GM12878 (cell line): ENCODE data around the gene NELFB. TPM values are rescaled to one million over a fixed set of nuclear protein-coding genes. Genes with fewer than 3 reads are reported as not detected.

Experiments used
- HDAC6 ChIP-seq: fragments of 200-600 bp; sonication (generic); IDR thresholded peaks from one replicate; pipeline ENCODE4 v1.8.0; 2017; ENCODE audit warnings: antibody characterized with exemption; ENCODE audit not compliant: unreplicated experiment
- JUND ChIP-seq: IDR thresholded peaks from 2 replicates; pipeline ENCODE4 v1.6.1; 2012; ENCODE audit warnings: low read depth, mild to moderate bottlenecking, low read length, improper control_type of control experiment, moderate library complexity
- MTA3 ChIP-seq: IDR thresholded peaks from 2 replicates; pipeline ENCODE4 v1.6.1; 2012; ENCODE audit warnings: low read length, inconsistent platforms, borderline replicate concordance
- MXI1 ChIP-seq: fragments of 150-350 bp; IDR thresholded peaks from 2 replicates; pipeline ENCODE4 v1.6.1; 2011; ENCODE audit warnings: low read depth, mild to moderate bottlenecking, inconsistent platforms, low read length, improper control_type of control experiment
- MYB ChIP-seq: fragments of 150-350 bp; IDR thresholded peaks from 2 replicates; pipeline ENCODE4 v1.6.1; 2014; ENCODE audit warnings: mild to moderate bottlenecking, low read depth, low read length, borderline replicate concordance
- NFYA ChIP-seq: IDR thresholded peaks from 2 replicates; pipeline ENCODE4 v1.6.1; 2011; ENCODE audit warnings: low read depth, mild to moderate bottlenecking, low read length, improper control_type of control experiment, borderline replicate concordance
- NR2C1 ChIP-seq: fragments of 450-650 bp; IDR thresholded peaks from 2 replicates; pipeline ENCODE4 v1.6.1; 2017; ENCODE audit warnings: antibody characterized with exemption, mild to moderate bottlenecking, moderate library complexity
- RAD21 ChIP-seq: IDR thresholded peaks from 2 replicates; pipeline ENCODE4 v1.6.1; 2011; ENCODE audit warnings: mild to moderate bottlenecking, low read depth, low read length, moderate library complexity; ENCODE audit not compliant: insufficient read depth
- SREBF1 ChIP-seq: IDR thresholded peaks from 2 replicates; pipeline ENCODE4 v1.6.1; 2012; ENCODE audit warnings: mild to moderate bottlenecking, low read length
- SUZ12 ChIP-seq: fragments of 200-600 bp; sonication (generic); IDR thresholded peaks from one replicate; pipeline ENCODE4 v1.6.1; 2018; ENCODE audit warnings: antibody characterized with exemption, mild to moderate bottlenecking; ENCODE audit not compliant: unreplicated experiment
- TARDBP ChIP-seq: IDR thresholded peaks from 2 replicates; pipeline ENCODE4 v1.6.1; 2016; ENCODE audit warnings: borderline replicate concordance
- YY1 ChIP-seq: IDR thresholded peaks from 2 replicates; pipeline ENCODE4 v1.6.1; 2011; ENCODE audit warnings: low read depth, mild to moderate bottlenecking, low read length
- ZBED1 ChIP-seq: IDR thresholded peaks from 2 replicates; pipeline ENCODE4 v1.6.1; 2016; ENCODE audit warnings: borderline replicate concordance
- ZNF217 ChIP-seq: fragments of 450-650 bp; IDR thresholded peaks from 2 replicates; pipeline ENCODE4 v1.6.1; 2017; ENCODE audit warnings: antibody characterized with exemption, mild to moderate bottlenecking
- ZNF24 ChIP-seq: fragments of 450-650 bp; IDR thresholded peaks from 2 replicates; pipeline ENCODE4 v1.6.1; 2017; ENCODE audit warnings: antibody characterized with exemption, mild to moderate bottlenecking
- ZNF274 ChIP-seq: IDR thresholded peaks from one replicate; pipeline ENCODE4 v1.8.0; 2011; ENCODE audit not compliant: insufficient read length, insufficient read depth
- ZSCAN29 ChIP-seq: fragments of 450-650 bp; IDR thresholded peaks from 2 replicates; pipeline ENCODE4 v1.6.1; 2017; ENCODE audit warnings: mild to moderate bottlenecking, moderate library complexity
- ZZZ3 ChIP-seq: IDR thresholded peaks from 2 replicates; pipeline ENCODE4 v1.6.1; 2011; ENCODE audit warnings: low read depth; ENCODE audit not compliant: control insufficient read depth, insufficient read length
- polyA plus RNA-seq, 11 experiments: library from polyadenylated mRNA; depleted of rRNA in 4 of 11; unstranded in 6 of 11; stranded (reverse) in 5 of 11; fragments of >200 nt; fragmentation: Nextera tagmentation in 4 of 11; fragmentation: Illumina TruSeq in 1 of 11; extraction: Ambion mirVana in 4 of 11; extraction: Trizol in 1 of 11; gene quantifications; 1 replicate in 1 of 11; 2 replicates in 10 of 11; pipeline versions ENCODE4 v1.2.1 to v1.2.3, GENCODE V29; 2011 to 2016; ENCODE audit warnings: inconsistent platforms in 2 of 11, missing spikeins in 2 of 11, low read depth in 1 of 11
- total RNA-seq, 4 experiments: library from RNA; depleted of rRNA in 3 of 4; stranded (reverse); fragments of >200 nt in 3 of 4; fragmentation: Illumina TruSeq in 1 of 4; extraction: Trizol in 1 of 4; gene quantifications; 2 replicates each; pipeline versions ENCODE4 v1.2.1 to v1.2.3, GENCODE V29; 2013 to 2021
- TF ChIP-seq, protein P1 (sequence below): fragments of 450-650 bp; IDR thresholded peaks from 2 replicates; pipeline ENCODE4 v1.6.1; 2016; ENCODE audit warnings: mild to moderate bottlenecking, moderate library complexity, borderline replicate concordance
- TF ChIP-seq, protein P2 (sequence below): fragments of 450-650 bp; IDR thresholded peaks from 2 replicates; pipeline ENCODE4 v1.6.1; 2014; ENCODE audit warnings: mild to moderate bottlenecking
- TF ChIP-seq, protein P3 (sequence below): IDR thresholded peaks from 2 replicates; pipeline ENCODE4 v1.6.1; 2011; ENCODE audit warnings: low read depth, low read length, improper control_type of control experiment, borderline replicate concordance
- TF ChIP-seq, protein P4 (sequence below): fragments of 450-650 bp; IDR thresholded peaks from 2 replicates; pipeline ENCODE4 v1.6.1; 2016; ENCODE audit warnings: mild to moderate bottlenecking
- TF ChIP-seq, protein P5 (sequence below): IDR thresholded peaks from 2 replicates; pipeline ENCODE4 v1.6.1; 2012; ENCODE audit warnings: low read depth, low read length, improper control_type of control experiment

The NELFB gene
- total and polyA plus RNA-seq, 10 of the 15 experiments (the other 5 are each of a cell fraction or from before 2014, with no cell fraction given), result 0.19 to 63.4 (median 30.9) TPM

DNA sequence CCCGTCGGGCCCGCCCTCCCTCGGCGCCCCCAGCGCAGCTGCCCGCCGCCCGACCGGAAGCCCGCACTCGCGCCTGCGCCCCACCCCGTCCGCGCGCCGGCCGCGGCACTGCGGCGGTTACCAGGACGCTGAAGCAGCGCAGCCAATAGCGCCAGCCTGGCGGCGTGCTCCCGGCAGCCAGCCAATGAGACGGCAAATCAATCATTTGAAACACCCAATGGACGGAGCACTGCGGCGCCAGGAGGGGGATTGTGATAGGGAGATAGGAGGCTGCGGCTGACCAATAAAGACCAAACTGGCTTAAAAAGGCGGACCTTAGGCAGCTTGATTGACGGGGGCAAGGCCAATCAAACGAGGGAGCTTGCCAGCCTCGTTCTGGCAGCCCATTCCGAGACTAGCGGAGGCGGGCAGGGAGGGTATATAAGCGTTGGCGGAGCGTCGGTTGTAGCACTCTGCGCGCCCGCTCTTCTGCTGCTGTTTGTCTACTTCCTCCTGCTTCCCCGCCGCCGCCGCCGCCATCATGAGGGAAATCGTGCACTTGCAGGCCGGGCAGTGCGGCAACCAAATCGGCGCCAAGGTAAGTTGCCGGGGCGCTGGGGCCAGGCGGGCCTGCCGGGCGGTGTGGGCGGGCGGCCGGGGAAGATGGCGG lies 14.2 kb upstream of the NELFB start, which contains the start of gene TUBB4B (continued):
- TF ChIP-seq ZZZ3, result no peak
- peak; percentile 80; the same call in 1 of the 2 replicates for TF ChIP-seq ZBED1
- no peak for TF ChIP-seq ZNF217
- TF ChIP-seq, protein P1, sequence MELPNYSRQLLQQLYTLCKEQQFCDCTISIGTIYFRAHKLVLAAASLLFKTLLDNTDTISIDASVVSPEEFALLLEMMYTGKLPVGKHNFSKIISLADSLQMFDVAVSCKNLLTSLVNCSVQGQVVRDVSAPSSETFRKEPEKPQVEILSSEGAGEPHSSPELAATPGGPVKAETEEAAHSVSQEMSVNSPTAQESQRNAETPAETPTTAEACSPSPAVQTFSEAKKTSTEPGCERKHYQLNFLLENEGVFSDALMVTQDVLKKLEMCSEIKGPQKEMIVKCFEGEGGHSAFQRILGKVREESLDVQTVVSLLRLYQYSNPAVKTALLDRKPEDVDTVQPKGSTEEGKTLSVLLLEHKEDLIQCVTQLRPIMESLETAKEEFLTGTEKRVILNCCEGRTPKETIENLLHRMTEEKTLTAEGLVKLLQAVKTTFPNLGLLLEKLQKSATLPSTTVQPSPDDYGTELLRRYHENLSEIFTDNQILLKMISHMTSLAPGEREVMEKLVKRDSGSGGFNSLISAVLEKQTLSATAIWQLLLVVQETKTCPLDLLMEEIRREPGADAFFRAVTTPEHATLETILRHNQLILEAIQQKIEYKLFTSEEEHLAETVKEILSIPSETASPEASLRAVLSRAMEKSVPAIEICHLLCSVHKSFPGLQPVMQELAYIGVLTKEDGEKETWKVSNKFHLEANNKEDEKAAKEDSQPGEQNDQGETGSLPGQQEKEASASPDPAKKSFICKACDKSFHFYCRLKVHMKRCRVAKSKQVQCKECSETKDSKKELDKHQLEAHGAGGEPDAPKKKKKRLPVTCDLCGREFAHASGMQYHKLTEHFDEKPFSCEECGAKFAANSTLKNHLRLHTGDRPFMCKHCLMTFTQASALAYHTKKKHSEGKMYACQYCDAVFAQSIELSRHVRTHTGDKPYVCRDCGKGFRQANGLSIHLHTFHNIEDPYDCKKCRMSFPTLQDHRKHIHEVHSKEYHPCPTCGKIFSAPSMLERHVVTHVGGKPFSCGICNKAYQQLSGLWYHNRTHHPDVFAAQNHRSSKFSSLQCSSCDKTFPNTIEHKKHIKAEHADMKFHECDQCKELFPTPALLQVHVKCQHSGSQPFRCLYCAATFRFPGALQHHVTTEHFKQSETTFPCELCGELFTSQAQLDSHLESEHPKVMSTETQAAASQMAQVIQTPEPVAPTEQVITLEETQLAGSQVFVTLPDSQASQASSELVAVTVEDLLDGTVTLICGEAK, result peak; percentile 41; the same call in 1 of the 2 replicates
- TF ChIP-seq ZNF274, result no peak
- peak; percentile 95 for TF ChIP-seq YY1
- TF ChIP-seq TARDBP, result 0 out of 2 replicates have a peak, but pooled peaks have one; percentile 49
- TF ChIP-seq SUZ12, result no peak
- TF ChIP-seq, protein P2, sequence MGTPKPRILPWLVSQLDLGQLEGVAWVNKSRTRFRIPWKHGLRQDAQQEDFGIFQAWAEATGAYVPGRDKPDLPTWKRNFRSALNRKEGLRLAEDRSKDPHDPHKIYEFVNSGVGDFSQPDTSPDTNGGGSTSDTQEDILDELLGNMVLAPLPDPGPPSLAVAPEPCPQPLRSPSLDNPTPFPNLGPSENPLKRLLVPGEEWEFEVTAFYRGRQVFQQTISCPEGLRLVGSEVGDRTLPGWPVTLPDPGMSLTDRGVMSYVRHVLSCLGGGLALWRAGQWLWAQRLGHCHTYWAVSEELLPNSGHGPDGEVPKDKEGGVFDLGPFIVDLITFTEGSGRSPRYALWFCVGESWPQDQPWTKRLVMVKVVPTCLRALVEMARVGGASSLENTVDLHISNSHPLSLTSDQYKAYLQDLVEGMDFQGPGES, result peak; percentile 100
- peak; percentile 45; the same call in 1 of the 2 replicates for TF ChIP-seq NR2C1
- peak; percentile 59; the same call in 1 of the 2 replicates for TF ChIP-seq ZSCAN29
- TF ChIP-seq MXI1, result peak; percentile 52; the same call in 1 of the 2 replicates
- 0 out of 2 replicates have a peak, but pooled peaks have one; percentile 46 for TF ChIP-seq MYB
- no peak for TF ChIP-seq MTA3
- peak; percentile 88 for TF ChIP-seq HDAC6
- TF ChIP-seq JUND, result no peak; the same call in 1 of the 2 replicates
- TF ChIP-seq RAD21, result no peak
- TF ChIP-seq, protein P3, sequence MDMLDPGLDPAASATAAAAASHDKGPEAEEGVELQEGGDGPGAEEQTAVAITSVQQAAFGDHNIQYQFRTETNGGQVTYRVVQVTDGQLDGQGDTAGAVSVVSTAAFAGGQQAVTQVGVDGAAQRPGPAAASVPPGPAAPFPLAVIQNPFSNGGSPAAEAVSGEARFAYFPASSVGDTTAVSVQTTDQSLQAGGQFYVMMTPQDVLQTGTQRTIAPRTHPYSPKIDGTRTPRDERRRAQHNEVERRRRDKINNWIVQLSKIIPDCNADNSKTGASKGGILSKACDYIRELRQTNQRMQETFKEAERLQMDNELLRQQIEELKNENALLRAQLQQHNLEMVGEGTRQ, result no peak; the same call in 1 of the 2 replicates
- TF ChIP-seq, protein P4, sequence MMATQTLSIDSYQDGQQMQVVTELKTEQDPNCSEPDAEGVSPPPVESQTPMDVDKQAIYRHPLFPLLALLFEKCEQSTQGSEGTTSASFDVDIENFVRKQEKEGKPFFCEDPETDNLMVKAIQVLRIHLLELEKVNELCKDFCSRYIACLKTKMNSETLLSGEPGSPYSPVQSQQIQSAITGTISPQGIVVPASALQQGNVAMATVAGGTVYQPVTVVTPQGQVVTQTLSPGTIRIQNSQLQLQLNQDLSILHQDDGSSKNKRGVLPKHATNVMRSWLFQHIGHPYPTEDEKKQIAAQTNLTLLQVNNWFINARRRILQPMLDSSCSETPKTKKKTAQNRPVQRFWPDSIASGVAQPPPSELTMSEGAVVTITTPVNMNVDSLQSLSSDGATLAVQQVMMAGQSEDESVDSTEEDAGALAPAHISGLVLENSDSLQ, result peak; percentile 100
- peak; percentile 39; the same call in 1 of the 2 replicates for TF ChIP-seq ZNF24
- TF ChIP-seq, protein P5, sequence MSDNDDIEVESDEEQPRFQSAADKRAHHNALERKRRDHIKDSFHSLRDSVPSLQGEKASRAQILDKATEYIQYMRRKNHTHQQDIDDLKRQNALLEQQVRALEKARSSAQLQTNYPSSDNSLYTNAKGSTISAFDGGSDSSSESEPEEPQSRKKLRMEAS, result peak; percentile 19; the same call in 1 of the 2 replicates
- no peak; the same call in 1 of the 2 replicates for TF ChIP-seq SREBF1
- peak; percentile 85 for TF ChIP-seq NFYA
